ENCODE data around the gene GALNT9. TPM values are rescaled to one million over a fixed set of nuclear protein-coding genes. Genes with fewer than 3 reads are reported as not detected.
"Not testable (repeated sequence)": the region's sequence is repeated elsewhere in the genome, so short reads cannot be mapped to it uniquely, and the experiment has no call there.

GALNT9 gene
- total and polyA plus RNA-seq, 8 donors: 0.17 to 5.0 (median 2.8) TPM; not detected in 1

DNA sequence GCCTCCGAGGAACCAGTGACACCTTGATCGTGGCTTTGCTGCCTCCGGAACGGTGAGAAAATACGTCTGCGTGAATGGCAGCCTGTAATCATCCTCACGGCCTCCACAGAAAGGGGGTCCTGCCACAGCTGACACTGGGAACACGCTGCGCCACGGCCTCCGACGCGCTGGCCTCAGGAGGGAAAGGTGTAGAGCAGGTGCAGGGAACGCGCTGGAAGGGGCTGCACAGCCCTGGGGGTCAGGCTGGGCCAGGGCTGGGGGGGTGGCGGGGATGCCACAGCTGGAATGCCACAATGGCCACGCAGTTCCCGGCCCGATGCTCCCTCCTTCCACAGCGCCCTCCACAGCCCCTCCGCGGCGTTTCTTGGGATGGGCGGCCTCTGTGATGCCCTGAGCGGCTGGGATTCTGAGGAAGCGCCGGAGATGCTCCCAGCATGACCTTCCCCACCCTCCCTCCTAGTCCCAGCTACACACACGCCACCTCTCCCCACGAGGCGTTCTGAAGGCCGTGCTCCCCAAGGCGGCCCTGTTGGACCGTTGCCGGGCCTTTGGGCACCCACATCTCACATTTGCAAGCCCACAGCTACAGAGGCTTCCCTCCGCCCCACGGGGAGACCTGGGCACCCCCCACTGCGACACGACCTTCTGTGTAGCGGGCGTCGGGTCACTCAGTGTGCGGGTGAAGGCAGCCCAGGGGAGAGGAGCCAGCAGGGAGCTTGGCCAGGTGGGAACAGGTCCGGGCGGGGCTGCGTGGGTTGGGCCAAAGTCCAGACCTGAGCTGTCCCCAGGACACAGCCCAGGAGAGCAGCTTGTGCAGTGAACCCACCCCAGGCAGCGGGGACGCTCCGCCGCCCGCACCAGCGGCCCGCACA, 31.8 kb upstream of the GALNT9 start:
- no peak overlapping the region for H3K27ac ChIP-seq
- peaks cover 0 to 12% of the 10 kb centered on the region in 2 donors for H3K27me3 ChIP-seq
- intact Hi-C loops (cut with DNase I): no loop called here
- TF ChIP-seq, protein P1, sequence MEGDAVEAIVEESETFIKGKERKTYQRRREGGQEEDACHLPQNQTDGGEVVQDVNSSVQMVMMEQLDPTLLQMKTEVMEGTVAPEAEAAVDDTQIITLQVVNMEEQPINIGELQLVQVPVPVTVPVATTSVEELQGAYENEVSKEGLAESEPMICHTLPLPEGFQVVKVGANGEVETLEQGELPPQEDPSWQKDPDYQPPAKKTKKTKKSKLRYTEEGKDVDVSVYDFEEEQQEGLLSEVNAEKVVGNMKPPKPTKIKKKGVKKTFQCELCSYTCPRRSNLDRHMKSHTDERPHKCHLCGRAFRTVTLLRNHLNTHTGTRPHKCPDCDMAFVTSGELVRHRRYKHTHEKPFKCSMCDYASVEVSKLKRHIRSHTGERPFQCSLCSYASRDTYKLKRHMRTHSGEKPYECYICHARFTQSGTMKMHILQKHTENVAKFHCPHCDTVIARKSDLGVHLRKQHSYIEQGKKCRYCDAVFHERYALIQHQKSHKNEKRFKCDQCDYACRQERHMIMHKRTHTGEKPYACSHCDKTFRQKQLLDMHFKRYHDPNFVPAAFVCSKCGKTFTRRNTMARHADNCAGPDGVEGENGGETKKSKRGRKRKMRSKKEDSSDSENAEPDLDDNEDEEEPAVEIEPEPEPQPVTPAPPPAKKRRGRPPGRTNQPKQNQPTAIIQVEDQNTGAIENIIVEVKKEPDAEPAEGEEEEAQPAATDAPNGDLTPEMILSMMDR (IDR thresholded peaks at IDR 0.05): no peak
- no peaks in the 10 kb centered on the region for H3K4me1 ChIP-seq
- ATAC-seq (no peak), DNase-seq (peak in 2 of 4 donors; percentile 18 to 55)
- H3K4me3 ChIP-seq: no peak overlapping the region
- H3K36me3 ChIP-seq: no peaks in the 10 kb centered on the region
- H3K9me3 ChIP-seq: peaks cover 0 to 6% of the 10 kb centered on the region in 2 donors

DNA sequence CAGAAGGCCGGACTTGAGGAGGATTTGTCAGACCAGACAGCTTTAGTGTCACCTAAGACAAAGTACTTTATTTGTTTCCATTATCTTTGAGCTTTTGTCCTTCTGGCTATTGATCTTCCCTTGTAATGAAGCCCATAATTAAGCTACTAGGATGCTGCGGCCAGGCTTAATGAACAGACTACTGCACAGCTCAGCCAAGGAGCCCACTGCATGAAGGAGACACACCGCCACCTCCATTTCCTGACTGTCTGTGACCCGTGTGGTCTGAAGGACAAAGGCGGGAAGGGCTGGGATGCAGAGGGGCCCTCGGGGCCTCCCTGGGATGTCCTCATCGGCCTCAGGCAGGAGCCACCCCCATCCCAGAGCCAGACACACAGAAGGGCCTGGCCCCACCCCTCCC, 31.0 kb upstream of the GALNT9 start:
- intact Hi-C loops (cut with DNase I): no loop called here
- DNase-seq: no peak

DNA sequence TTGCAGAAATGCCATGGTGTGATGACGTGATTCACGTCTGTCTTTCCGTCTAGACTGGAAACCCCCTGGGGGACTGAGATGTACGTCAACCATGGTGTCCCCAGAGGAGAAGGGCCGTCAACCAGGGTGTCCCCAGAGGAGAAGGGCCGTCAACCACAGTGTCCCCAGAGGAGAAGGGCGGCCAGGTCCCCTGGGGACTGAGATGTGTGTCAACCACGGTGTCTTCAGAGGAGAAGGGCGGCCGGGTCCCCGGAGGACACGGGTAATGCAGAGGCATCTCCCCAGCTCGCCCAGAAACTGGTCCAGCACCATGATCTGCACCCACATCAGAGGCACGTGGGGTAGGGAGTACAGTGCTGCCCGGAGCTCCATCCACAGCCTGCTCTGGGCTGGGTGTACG, 30.6 kb upstream of the GALNT9 start:
- Histone ChIP-seq H3K27me3 (peaks cover 0 to 24% of the 10 kb centered on the region in 2 donors), H3K27ac (no peak overlapping the region), H3K36me3 (no peaks in the 10 kb centered on the region), H3K4me3 (no peak overlapping the region), H3K9me3 (peaks cover 0 to 6% of the 10 kb centered on the region in 2 donors), H3K4me1 (no peaks in the 10 kb centered on the region)
- DNase-seq: peak in 1 of 4 donors; percentile 61
- no peak for ATAC-seq
- TF ChIP-seq, protein P1 (IDR thresholded peaks at IDR 0.05): no peak
- intact Hi-C loops (cut with DNase I): no loop called here

More for the DNA sequence above, 31.0 kb upstream of the GALNT9 start:
- H3K4me1 ChIP-seq: no peaks in the 10 kb centered on the region
- H3K36me3 ChIP-seq: no peaks in the 10 kb centered on the region
- no peak overlapping the region for H3K27ac ChIP-seq
- no peak overlapping the region for H3K4me3 ChIP-seq
- H3K27me3 ChIP-seq: peaks cover 0 to 20% of the 10 kb centered on the region in 2 donors
- peaks cover 0 to 6% of the 10 kb centered on the region in 2 donors for H3K9me3 ChIP-seq
- ATAC-seq: no peak
- TF ChIP-seq, protein P1 (IDR thresholded peaks at IDR 0.05): no peak

DNA sequence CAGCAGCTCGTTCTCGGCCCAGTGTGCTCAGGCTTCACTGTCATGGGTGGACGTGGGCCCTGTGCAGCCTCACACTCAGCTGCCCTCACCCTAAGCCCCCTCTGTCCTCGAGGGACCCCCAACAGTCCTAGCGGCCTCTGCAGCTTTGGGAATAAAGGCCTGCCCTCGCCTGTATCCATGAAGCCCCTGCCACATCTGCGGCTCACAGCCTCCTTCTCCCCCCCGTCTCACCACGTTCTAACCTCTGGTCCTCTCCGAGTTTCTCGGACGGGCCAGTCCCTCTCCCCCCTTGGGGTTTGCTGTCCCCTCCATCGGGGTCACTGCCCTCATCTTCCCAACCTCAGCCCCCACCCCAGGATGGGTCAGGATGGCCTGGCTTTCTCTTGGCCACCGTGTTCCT, 30.2 kb upstream of the GALNT9 start:
- DNase-seq (peak in 1 of 4 donors; percentile 24), ATAC-seq (no peak)
- Histone ChIP-seq H3K36me3 (no peaks in the 10 kb centered on the region), H3K27me3 (peaks cover 0 to 28% of the 10 kb centered on the region in 2 donors), H3K9me3 (peaks cover 0 to 6% of the 10 kb centered on the region in 2 donors), H3K27ac (no peak overlapping the region), H3K4me1 (no peaks in the 10 kb centered on the region), H3K4me3 (no peak overlapping the region)
- intact Hi-C loops (cut with DNase I): no loop called here
- TF ChIP-seq, protein P1 (IDR thresholded peaks at IDR 0.05): no peak

DNA sequence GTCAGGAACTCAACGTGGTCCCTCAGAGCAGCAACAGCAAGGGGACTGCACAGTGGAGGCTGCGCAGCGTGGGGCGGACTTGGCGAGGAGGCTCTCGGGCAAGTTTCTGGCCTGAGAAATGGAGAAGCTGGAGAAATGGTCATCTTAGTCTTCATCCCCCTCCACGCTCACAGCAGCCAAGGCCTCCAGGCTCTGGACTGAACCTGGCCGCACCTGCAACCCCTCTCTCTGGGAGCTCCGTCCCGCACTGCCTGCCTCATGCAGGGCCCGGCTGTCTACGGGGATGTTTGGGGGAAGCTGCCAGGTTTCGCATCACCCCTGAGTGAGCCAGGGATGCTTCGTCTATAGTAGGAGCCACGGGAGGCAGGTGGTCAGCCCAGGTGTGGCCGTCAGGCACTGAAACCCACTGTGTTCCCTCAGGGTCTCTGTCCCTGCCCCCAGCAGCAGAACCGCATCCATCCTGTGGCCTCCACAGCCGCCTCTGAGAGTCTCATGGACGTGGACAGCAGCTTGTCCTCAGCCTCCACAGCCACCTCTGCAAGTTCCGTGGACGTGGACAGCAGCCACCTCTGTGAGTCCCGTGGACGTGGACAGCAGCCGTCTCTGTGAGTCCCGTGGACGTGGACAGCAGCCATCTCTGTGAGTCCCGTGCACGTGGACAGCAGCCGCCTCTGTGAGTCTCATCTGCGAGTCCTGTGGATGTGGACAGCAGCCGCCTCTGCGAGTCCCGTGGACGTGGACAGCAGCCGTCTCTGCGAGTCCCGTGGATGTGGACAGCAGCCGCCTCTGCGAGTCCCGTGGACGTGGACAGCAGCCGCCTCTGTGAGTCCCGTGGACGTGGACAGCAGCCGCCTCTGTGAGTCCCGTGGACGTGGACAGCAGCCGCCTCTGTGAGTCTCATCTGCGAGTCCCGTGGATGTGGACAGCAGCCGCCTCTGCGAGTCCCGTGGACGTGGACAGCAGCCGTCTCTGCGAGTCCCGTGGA, 29.1 kb upstream of the GALNT9 start:
- intact Hi-C loops (cut with DNase I); H3K9me3 ChIP-seq: not testable (repeated sequence)
- peak in 1 of 4 donors; percentile 57 for DNase-seq

More for the DNA sequence above, 29.1 kb upstream of the GALNT9 start:
- H3K36me3 ChIP-seq, H3K27ac ChIP-seq, ATAC-seq, H3K4me3 ChIP-seq, H3K4me1 ChIP-seq: not testable (repeated sequence)
- peaks cover 0 to 34% of the 10 kb centered on the region in 2 donors for H3K27me3 ChIP-seq

Data from left lung (tissue), 10 donors.